ENCODE measurements around the gene OSTM1.

OSTM1 gene

GRCh38 chr6:108005961-108006360 lies 68.6 kb downstream of the OSTM1 start:
- no peak for DNase-seq (ENCODE audit: low read depth in 1 of 2, low spot score in 1 of 2)
- H3K4me3 ChIP-seq (replicated peaks; ENCODE audit: insufficient read depth, low read length): no peak overlapping the region
- H3K27me3 ChIP-seq (ENCODE audit: insufficient read depth, poor library complexity, severe bottlenecking): no peaks in the 10 kb centered on the region
- no peak overlapping the region for H3K27ac ChIP-seq (replicated peaks)
- no peak for TF ChIP-seq GABPA (IDR thresholded peaks at IDR 0.05; ENCODE audit: low read depth)
- TF ChIP-seq, protein P1, sequence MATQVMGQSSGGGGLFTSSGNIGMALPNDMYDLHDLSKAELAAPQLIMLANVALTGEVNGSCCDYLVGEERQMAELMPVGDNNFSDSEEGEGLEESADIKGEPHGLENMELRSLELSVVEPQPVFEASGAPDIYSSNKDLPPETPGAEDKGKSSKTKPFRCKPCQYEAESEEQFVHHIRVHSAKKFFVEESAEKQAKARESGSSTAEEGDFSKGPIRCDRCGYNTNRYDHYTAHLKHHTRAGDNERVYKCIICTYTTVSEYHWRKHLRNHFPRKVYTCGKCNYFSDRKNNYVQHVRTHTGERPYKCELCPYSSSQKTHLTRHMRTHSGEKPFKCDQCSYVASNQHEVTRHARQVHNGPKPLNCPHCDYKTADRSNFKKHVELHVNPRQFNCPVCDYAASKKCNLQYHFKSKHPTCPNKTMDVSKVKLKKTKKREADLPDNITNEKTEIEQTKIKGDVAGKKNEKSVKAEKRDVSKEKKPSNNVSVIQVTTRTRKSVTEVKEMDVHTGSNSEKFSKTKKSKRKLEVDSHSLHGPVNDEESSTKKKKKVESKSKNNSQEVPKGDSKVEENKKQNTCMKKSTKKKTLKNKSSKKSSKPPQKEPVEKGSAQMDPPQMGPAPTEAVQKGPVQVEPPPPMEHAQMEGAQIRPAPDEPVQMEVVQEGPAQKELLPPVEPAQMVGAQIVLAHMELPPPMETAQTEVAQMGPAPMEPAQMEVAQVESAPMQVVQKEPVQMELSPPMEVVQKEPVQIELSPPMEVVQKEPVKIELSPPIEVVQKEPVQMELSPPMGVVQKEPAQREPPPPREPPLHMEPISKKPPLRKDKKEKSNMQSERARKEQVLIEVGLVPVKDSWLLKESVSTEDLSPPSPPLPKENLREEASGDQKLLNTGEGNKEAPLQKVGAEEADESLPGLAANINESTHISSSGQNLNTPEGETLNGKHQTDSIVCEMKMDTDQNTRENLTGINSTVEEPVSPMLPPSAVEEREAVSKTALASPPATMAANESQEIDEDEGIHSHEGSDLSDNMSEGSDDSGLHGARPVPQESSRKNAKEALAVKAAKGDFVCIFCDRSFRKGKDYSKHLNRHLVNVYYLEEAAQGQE (IDR thresholded peaks at IDR 0.05; ENCODE audit: insufficient replicate concordance, low read depth): no peak
- TF ChIP-seq SPI1 (IDR thresholded peaks at IDR 0.05; ENCODE audit: borderline replicate concordance, low read depth): no peak
- no peak for TF ChIP-seq CTCF (IDR thresholded peaks at IDR 0.05; ENCODE audit: insufficient read depth, low read length)
- TF ChIP-seq POLR2AphosphoS5 (IDR thresholded peaks at IDR 0.05; ENCODE audit: low read depth): no peak

DNA sequence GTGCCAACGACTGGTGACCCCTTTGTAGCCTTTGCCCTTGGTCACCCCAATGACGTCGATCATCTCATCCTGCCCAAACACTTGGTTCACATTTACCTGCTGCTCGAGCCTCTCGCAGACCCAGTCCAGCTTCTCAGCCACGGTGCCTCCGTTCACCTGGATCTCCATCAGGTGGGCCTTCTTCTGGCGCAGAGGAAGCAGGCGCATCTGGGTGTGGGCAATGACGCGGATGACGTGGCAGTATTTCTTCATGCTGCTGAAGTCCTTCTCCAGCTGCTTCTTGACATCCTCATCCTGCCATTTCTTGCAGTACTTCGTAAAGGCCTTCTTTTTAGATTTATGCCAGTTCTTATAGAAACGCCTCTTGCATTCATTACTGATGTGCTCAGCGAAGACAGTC lies 69.7 kb downstream of the OSTM1 start:
- Histone ChIP-seq H3K27me3 (ENCODE audit: insufficient read depth, poor library complexity, severe bottlenecking) (no peaks in the 10 kb centered on the region), H3K4me3 (replicated peaks; ENCODE audit: insufficient read depth, low read length) (no peak overlapping the region), H3K27ac (replicated peaks) (no peak overlapping the region)
- TF ChIP-seq CTCF (IDR thresholded peaks at IDR 0.05; ENCODE audit: insufficient read depth, low read length): no peak
- TF ChIP-seq, protein P1 (IDR thresholded peaks at IDR 0.05; ENCODE audit: insufficient replicate concordance, low read depth): no peak
- no peak for TF ChIP-seq GABPA (IDR thresholded peaks at IDR 0.05; ENCODE audit: low read depth)
- DNase-seq (ENCODE audit: low read depth in 1 of 2, low spot score in 1 of 2): no peak

GRCh38 chr6:108002365-108003221 lies 71.9 kb downstream of the OSTM1 start:
- TF ChIP-seq CTCF (IDR thresholded peaks at IDR 0.05; ENCODE audit: insufficient read depth, low read length): no peak
- TF ChIP-seq GABPA (IDR thresholded peaks at IDR 0.05; ENCODE audit: low read depth): no peak
- TF ChIP-seq, protein P1 (IDR thresholded peaks at IDR 0.05; ENCODE audit: insufficient replicate concordance, low read depth): no peak
- TF ChIP-seq SPI1 (IDR thresholded peaks at IDR 0.05; ENCODE audit: borderline replicate concordance, low read depth): no peak
- no peak for TF ChIP-seq POLR2AphosphoS5 (IDR thresholded peaks at IDR 0.05; ENCODE audit: low read depth)
- Histone ChIP-seq H3K27ac (replicated peaks) (no peak overlapping the region), H3K27me3 (ENCODE audit: insufficient read depth, poor library complexity, severe bottlenecking) (no peaks in the 10 kb centered on the region), H3K4me3 (replicated peaks; ENCODE audit: insufficient read depth, low read length) (no peak overlapping the region)
- DNase-seq (ENCODE audit: low read depth in 1 of 2, low spot score in 1 of 2): no peak
